Keratinocyte (primary cell): ENCODE data around the gene BCAS3. TPM values are rescaled to one million over a fixed set of nuclear protein-coding genes. Genes with fewer than 3 reads are reported as not detected.

Experiments used
- DNase-seq: peaks from one replicate; pipeline ENCODE4 v3.0.0-alpha.2; 2011; ENCODE audit warnings: low read depth, missing footprints, low spot score
- FAIRE-seq: peaks from 2 replicates; lab custom pipeline; 2011; peaks lifted over from hg19 to GRCh38; lab: Jason Lieb, UNC
- H2AFZ ChIP-seq: 2 replicates; pipeline ENCODE4 v1.6.0; 2012; ENCODE audit warnings: low read length, control low read depth, inconsistent platforms; ENCODE audit not compliant: control insufficient read depth
- H3K27ac ChIP-seq: 2 replicates; pipeline ENCODE4 v1.5.1; 2011; ENCODE audit warnings: low read length; ENCODE audit not compliant: control insufficient read depth, insufficient read depth
- H3K27me3 ChIP-seq: 3 replicates; pipeline ENCODE4 v1.6.0; 2011; ENCODE audit warnings: low read length; ENCODE audit not compliant: control insufficient read depth, insufficient read depth; ENCODE audit errors: extremely low read depth
- H3K36me3 ChIP-seq, 2 experiments: 2 replicates in 1 of 2; 3 replicates in 1 of 2; pipeline ENCODE4 v1.5.1; 2011; ENCODE audit warnings: low read length in 2 of 2, mild to moderate bottlenecking in 1 of 2; ENCODE audit not compliant: control insufficient read depth in 2 of 2, insufficient read depth in 2 of 2; ENCODE audit errors: extremely low read depth in 1 of 2
- H3K4me1 ChIP-seq: 3 replicates; pipeline ENCODE4 v1.5.1; 2011; ENCODE audit warnings: low read length; ENCODE audit not compliant: control insufficient read depth, insufficient read depth; ENCODE audit errors: extremely low read depth
- H3K4me2 ChIP-seq: 3 replicates; pipeline ENCODE4 v1.6.0; 2011; ENCODE audit warnings: low read depth, low read length; ENCODE audit not compliant: control insufficient read depth, insufficient read depth; ENCODE audit errors: extremely low read depth
- H3K4me3 ChIP-seq, 3 experiments: fragments of 200-600 bp in 1 of 3; sonication (generic) in 1 of 3; 2 replicates in 2 of 3; 3 replicates in 1 of 3; pipeline ENCODE4 v1.5.1; 2011 to 2016; ENCODE audit warnings: low read length in 3 of 3, mild to moderate bottlenecking in 3 of 3, control low read depth in 2 of 3, inconsistent platforms in 1 of 3, low read depth in 1 of 3, mixed read lengths in 1 of 3, mixed run types in 1 of 3, moderate library complexity in 1 of 3; ENCODE audit not compliant: control insufficient read depth in 2 of 3, insufficient read depth in 2 of 3; ENCODE audit errors: extremely low read depth in 1 of 3
- H3K79me2 ChIP-seq: 2 replicates; pipeline ENCODE4 v1.6.0; 2012; ENCODE audit warnings: low read length; ENCODE audit not compliant: control insufficient read depth, insufficient read depth
- H3K9ac ChIP-seq: 3 replicates; pipeline ENCODE4 v1.6.0; 2011; ENCODE audit warnings: low read length; ENCODE audit not compliant: control insufficient read depth, insufficient read depth; ENCODE audit errors: extremely low read depth
- H3K9me1 ChIP-seq: 3 replicates; pipeline ENCODE4 v1.6.0; 2011; ENCODE audit warnings: low read length; ENCODE audit not compliant: control insufficient read depth, insufficient read depth; ENCODE audit errors: extremely low read depth
- H3K9me3 ChIP-seq: 2 replicates; pipeline ENCODE4 v1.5.1; 2012; ENCODE audit warnings: low read depth, low read length; ENCODE audit not compliant: control insufficient read depth
- H4K20me1 ChIP-seq: 3 replicates; pipeline ENCODE4 v1.6.0; 2011; ENCODE audit warnings: low read length; ENCODE audit not compliant: control insufficient read depth, insufficient read depth; ENCODE audit errors: extremely low read depth
- EZH2 ChIP-seq: IDR thresholded peaks from one replicate; pipeline ENCODE4 v1.6.1; 2012; ENCODE audit warnings: inconsistent platforms, mild to moderate bottlenecking, low read length, moderate library complexity
- dilution Hi-C: fragments of 300-500 bp; cut with MboI; formaldehyde crosslinking; loops from one replicate; pipeline ENCODE4 v1.7.0; 2020; ENCODE audit warnings: low sequenced_read_pairs; ENCODE audit not compliant: extremely low pct_ligation_motif_present
- polyA plus RNA-seq, 5 experiments: library from polyadenylated mRNA; depleted of rRNA in 3 of 5; stranded (reverse) in 3 of 5; stranded (forward) in 1 of 5; unstranded in 1 of 5; fragments of >200 nt; gene quantifications; 1 replicate in 1 of 5; 2 replicates in 3 of 5; 3 replicates in 1 of 5; pipeline versions ENCODE4 v1.2.1 to v1.2.3, GENCODE V29; 2011 to 2012; ENCODE audit warnings: missing spikeins in 2 of 5, low read depth in 1 of 5, low replicate concordance in 1 of 5
- TF ChIP-seq, protein P1 (sequence below), 3 experiments: IDR thresholded peaks in 1 of 3; conservative IDR thresholded peaks in 1 of 3; optimal IDR thresholded peaks in 1 of 3; 2 replicates in 2 of 3; 3 replicates in 1 of 3; pipeline versions ENCODE3 to v1.5.1; 2011; ENCODE audit warnings: low read length in 3 of 3, mild to moderate bottlenecking in 3 of 3, moderate library complexity in 2 of 3, control low read depth in 1 of 3, inconsistent platforms in 1 of 3; ENCODE audit not compliant: insufficient read depth in 2 of 3; ENCODE audit errors: extremely low read depth in 1 of 3

The BCAS3 gene
- polyA plus RNA-seq, 1 donor (not counting 4 experiments of a cell fraction or from before 2014, with no cell fraction given): 11.8 TPM

DNA sequence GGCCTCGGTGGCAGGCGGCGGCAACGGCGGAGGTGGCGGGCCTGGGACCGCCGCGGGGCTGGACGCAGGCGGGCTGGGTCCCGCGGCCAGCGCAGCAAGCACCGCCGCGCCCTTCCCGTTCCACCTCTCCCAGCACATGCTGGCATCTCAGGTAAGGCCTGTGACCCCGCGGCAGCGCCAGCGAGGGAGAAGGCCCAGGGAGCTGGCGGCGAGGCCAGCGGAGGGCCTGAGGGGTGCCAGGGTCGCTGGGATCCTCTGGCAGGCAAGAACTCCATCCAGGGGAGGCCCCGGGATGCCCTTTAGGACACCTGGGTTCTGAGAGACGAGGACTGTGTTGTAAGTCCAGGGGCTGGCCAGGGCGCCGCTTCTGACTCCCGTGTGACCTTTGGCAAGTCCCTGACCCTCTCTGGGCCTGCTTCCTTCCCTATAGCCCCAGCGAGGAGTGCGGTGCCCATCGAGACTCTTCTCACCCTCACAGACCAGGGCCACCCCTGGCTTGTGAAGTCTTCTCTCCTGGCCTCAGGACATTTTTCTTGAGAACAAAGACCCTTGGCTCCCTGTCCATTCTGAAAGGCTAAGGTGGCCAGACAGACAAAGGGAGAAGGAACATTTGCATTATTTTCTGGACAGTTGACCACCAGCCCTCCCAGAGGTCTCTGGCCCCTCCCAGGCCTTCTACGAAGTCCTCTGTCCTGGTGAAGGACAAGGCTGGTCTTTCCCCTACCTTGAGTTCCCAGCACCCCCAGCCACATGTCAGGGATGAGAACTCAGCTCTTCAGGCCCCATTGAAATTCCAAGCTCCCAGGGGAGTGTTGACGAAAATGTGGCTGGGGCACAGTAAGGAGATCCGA is 728.3 kb downstream of the BCAS3 start:
- FAIRE-seq (no peak), DNase-seq (no peak)
- Histone ChIP-seq H2AFZ (no peak overlapping the region), H3K4me2 (no peak overlapping the region), H3K9ac (no peak overlapping the region), H3K27me3 (peaks cover 82% of the 10 kb centered on the region), H4K20me1 (peaks cover 6% of the 10 kb centered on the region), H3K4me3 (no peak overlapping the region), H3K27ac (no peak overlapping the region), H3K4me1 (peaks cover 11% of the 10 kb centered on the region), H3K79me2 (no peaks in the 10 kb centered on the region), H3K9me3 (no peaks in the 10 kb centered on the region), H3K36me3 (no peaks in the 10 kb centered on the region), H3K9me1 (no peaks in the 10 kb centered on the region)
- dilution Hi-C loops: no loop called here
- TF ChIP-seq, protein P1, sequence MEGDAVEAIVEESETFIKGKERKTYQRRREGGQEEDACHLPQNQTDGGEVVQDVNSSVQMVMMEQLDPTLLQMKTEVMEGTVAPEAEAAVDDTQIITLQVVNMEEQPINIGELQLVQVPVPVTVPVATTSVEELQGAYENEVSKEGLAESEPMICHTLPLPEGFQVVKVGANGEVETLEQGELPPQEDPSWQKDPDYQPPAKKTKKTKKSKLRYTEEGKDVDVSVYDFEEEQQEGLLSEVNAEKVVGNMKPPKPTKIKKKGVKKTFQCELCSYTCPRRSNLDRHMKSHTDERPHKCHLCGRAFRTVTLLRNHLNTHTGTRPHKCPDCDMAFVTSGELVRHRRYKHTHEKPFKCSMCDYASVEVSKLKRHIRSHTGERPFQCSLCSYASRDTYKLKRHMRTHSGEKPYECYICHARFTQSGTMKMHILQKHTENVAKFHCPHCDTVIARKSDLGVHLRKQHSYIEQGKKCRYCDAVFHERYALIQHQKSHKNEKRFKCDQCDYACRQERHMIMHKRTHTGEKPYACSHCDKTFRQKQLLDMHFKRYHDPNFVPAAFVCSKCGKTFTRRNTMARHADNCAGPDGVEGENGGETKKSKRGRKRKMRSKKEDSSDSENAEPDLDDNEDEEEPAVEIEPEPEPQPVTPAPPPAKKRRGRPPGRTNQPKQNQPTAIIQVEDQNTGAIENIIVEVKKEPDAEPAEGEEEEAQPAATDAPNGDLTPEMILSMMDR (optimal IDR thresholded peaks at IDR 0.05 in 1 of 3, IDR thresholded peaks at IDR 0.05 in 1 of 3, conservative IDR thresholded peaks at IDR 0.05 in 1 of 3; ENCODE audit: extremely low read depth in 1 of 3, insufficient read depth in 2 of 3, low read length in 3 of 3): no peak
- no peak for TF ChIP-seq EZH2

DNA sequence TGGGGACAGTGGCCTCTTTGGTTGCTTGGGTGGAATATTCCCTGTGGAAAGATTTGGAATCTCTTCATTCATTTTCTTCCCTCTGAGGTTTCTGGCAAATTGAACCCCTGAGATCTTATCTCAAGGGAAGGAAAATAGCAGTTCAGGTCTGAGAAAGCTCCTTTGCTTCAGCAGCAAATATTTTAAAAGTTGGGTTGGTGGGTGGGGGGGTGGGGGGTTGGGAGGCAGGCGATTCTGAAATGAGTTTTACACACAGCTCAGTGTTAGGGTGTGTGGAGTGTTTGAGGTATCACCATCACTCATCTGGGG is 728.8 kb downstream of the BCAS3 start:
- Histone ChIP-seq H3K27ac (no peak overlapping the region), H3K9ac (no peak overlapping the region), H3K4me1 (peaks cover 11% of the 10 kb centered on the region), H3K27me3 (peaks cover 80% of the 10 kb centered on the region), H3K36me3 (no peaks in the 10 kb centered on the region), H4K20me1 (peaks cover 6% of the 10 kb centered on the region), H3K79me2 (no peaks in the 10 kb centered on the region), H3K4me2 (no peak overlapping the region), H3K9me3 (no peaks in the 10 kb centered on the region), H2AFZ (no peak overlapping the region), H3K4me3 (no peak overlapping the region), H3K9me1 (no peaks in the 10 kb centered on the region)
- TF ChIP-seq, protein P1 (optimal IDR thresholded peaks at IDR 0.05 in 1 of 3, IDR thresholded peaks at IDR 0.05 in 1 of 3, conservative IDR thresholded peaks at IDR 0.05 in 1 of 3; ENCODE audit: extremely low read depth in 1 of 3, insufficient read depth in 2 of 3, low read length in 3 of 3): no peak
- no peak for TF ChIP-seq EZH2
- FAIRE-seq (no peak), DNase-seq (no peak)
- dilution Hi-C loops: no loop called here
